Activated gamma-delta T cell treated with anti-CD3 and anti-CD28 coated beads, Interleukin-2, amount 50 U/mL, for 16 hours (primary cell): ENCODE results near the gene PSMB4.
"Not testable (repeated sequence)": the region's sequence is repeated elsewhere in the genome, so short reads cannot be mapped to it uniquely, and the experiment has no call there.

Experiments
- DNase-seq: peaks from one replicate; pipeline ENCODE4 v3.0.0-alpha.2; 2020; ENCODE audit warnings: low read depth

The PSMB4 gene

DNA sequence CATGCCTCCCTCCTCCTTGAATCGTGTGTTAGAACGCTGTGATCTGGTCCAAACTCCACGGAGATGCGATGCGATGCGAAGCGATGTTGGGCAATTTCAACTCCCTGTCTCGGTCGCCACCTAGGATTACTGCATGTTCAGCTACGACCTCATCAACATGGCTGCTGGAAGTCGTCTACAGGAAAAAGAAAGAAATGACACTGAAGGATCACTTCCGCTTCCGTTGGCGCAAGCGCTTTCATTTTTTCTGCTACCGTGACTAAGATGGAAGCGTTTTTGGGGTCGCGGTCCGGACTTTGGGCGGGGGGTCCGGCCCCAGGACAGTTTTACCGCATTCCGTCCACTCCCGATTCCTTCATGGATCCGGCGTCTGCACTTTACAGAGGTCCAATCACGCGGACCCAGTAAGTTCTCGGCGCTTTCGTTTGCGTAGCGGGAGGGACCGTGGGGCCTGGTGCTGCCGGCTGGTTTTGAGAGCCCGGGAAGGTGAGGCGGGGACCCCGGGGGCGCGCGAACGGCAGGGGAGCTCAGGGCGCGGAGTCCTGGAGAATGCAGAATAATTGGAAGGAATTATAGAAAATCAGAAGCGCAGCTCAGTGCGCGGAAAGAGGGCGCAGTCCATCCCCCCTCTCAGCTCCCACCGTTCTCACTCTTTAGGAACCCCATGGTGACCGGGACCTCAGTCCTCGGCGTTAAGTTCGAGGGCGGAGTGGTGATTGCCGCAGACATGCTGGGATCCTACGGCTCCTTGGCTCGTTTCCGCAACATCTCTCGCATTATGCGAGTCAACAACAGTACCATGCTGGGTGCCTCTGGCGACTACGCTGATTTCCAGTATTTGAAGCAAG, at the start of gene PSMB4:
TSS of gene PSMB4 (plus strand) at position 250 of the 848 bp plus-strand sequence. CDS start at position 265, 15 bp downstream.
- peak; percentile 72 for DNase-seq

DNA sequence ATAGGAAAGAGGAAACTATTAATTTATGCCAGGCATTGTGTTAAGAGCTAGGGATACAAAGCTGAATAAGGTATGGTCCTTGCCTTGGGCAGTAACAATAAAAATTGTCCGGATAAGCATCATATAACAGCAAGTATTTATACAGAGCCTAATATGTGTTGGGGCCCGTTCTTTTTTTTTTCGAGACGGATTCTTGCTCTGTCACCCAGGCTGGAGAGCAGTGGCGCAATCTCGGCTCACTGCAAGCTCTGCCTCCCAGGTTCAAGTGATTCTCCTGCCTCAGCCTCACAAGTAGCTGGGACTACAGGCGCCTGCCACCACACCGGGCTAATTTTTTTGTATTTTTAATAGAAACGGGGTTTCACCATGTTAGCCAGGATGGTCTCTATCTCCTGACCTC, 49.0 kb upstream of the PSMB4 start:
- DNase-seq: not testable (repeated sequence)

DNA sequence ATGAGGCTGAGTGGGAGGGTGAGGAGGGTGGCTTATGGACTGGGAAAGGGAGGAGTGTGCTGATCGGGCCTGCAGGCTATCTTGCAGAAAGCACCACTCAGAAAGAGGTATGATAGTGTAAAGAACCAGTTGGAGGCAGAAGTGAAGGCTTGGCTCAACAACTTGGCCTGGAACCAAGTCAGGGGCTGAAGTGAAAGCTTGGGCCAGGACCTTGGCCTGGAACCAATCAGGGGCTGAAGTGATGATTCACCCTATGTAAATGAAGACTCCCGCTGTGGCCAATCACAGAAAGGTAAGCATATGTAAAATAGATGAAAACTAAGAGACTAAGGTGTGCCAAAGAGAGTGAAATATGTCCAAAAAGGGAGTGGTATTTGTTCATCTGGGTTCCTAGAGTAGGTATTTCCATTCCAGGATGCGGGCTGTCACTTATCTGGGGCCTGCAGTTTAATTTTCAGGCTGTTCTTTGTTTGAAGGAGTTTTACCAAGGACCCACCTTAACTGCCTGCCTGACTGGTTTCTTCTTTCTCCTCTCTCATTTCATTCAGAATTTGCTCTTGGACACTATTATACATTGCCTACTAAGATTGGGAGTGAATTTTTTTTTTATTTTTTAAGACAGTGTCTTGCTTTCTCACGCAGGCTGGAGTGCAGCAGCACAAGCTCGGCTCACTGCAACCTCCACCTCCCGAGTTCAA, 47.2 kb upstream of the PSMB4 start:
- no peak for DNase-seq

DNA sequence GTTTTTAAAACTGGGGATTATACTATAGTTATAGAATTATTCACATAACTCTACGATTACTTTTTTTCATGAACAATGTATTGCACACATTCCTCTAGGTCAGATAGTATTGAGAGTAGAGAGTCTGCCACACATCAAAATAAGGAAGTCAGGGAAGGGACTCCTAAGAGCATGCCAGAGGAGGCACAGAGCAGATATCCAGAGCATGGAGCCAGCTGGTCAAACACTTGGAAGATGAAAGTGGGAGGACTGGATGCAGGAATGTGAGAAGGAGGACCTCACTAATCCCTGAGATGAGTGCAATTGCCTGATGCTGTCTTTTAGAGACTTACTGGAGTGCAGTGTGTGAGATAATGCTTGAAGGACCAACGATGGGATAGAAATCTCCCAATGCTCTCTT, 42.7 kb upstream of the PSMB4 start:
- no peak for DNase-seq

DNA sequence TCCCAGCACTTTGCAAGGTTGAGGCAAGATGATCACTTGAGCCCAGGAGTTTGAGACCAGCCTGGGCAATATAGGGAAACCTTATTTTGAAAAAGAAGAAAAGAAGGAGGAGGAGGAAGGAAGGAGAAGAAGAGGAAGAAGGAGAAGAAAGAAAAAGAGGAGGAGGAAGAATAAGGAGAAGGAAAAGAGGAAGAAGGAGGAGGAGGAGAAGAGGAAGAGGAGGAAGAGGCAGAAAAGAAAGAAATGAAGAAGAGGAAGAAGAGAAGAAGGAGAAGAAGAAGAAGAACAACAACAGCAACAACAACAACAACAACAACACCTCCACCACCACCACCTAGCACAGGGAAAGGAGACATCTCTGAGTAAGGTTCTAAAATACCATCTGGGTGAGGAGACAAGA, 37.5 kb upstream of the PSMB4 start:
- no peak for DNase-seq

DNA sequence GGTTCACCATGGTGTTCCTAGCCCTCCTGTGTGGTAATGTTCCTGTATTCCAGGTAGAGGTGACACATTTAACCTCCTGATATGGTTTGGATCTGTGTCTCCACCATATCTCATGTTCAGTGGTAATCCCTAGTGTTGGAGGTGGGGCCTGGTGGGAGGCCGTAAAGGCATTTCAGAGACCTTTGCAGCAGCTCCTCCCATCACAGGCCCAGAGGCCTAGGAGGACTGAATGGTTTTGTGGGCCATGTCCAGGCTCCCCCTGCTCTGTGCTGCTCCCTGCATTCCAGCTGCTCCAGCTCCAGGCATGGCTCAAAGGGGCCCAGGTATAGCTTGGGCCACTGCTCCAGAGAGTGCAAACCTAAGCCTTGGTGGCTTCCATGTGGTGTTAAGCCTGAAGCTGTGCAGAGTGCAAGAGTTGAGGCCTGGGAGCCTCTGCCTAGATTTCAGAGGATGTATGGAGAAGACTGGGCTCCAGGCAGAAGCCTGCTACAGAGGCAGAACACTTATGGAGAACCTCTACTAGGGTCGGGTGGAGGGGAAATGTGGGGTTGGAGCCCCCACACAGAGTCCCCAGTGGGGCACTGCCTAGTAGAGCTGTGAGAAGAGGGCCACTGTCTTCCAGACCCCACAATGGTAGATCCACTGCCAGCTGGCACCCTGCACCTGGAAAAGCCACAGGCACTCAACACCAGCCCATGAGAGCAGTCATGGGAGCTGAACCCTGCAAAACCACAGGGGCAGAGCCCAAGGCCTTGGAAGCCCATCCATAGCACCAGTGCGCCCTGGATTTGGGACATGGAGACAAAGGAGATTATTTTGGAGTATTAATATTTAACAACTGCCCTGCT, 36.8 kb upstream of the PSMB4 start:
- DNase-seq: no peak

DNA sequence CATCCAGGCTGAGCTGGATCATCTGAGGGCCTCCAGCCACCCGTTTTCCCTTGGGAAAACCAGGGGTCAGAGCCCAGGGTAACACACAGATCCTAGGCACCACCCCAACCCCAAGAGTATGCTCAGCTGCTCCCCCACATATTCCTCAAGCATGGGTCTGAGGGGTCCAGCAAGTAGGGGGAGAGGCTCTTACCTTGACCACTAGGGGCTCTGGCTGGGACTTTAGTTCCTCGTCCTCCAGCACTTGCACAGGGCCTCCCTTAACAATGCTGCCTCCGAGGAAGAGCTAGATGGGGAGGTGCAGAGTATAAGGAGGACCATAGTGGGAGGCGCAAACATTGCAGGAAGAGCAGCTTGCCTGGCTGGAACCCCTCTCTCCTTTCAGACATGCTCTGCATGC, 34.4 kb upstream of the PSMB4 start:
- DNase-seq: no peak

DNA sequence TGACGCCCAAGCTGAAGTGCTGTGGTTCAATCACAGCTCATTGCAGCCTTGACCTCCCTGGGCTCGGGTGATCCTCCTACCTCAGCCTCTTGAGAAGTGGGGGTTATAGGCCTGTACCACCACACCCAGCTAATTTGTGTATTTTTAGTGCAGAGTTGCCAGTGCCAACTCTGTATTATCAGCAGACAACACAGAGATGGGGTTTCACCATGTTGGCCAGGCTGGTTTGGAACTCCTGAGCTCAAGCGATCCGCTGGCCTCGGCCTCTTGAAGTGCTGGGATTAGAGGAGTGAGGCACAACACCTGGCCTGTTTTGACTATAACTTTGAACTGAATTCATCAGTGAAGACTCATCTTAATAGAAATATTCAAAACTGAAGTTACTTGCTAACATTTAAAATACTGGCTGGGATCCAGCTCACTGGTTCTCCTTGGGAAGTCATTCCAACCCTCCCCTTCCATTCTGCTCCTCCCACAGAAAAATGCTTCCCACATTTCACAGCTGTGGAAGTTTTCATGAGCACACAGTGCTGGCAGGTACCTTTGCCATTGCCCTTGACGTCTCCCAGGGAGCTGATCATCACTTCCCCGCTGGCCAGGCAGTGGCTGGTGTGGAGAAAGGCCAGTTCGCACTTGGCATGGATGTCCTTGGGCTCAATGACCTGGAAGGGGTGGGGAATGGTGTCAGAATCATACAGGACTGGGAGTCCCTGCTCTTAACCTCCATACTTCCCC, 31.5 kb upstream of the PSMB4 start:
- DNase-seq: no peak

DNA sequence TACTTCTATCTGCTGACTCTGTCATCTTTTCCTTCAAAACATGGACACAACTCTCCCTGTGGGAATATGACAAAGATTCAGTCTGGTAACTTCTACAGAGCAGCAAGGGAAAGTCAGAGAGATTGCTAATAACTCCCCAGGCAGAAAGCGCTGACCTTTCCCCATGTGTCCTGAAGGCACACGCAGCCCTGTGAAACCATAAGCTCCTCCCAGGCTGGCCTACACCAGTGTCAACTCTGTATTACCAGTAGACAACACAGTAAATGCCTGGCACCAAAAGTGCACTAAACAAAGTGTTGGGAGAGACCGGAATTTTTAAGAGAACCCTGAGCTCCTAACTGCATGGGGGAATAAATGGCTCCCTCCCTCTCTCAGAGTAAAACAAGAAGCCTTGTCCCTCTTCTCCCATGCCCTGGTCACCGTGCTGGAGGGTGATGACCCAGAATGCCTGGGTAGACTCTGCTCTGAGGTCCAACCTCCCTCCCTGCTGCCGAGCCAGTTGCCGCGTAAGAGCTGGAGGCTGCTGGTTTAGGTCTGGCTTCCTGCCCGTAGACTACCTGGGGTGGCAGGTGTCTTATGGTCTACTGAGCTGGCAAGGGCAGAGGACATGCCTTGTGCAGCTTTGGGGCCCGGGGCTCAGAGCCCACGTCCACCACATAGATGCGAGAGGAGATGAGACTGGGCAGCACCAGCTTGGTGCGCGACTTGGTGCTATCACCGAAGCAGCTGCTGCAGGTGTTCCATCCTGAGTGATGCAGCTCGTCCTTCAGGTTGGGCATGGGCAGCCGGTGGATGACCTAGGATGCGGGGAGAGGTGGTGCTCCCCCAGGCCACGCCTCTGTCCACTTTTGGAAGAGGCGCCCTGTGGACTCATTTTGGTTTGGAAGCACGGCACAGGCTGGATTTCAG, 30.7 kb upstream of the PSMB4 start:
- DNase-seq: no peak

DNA sequence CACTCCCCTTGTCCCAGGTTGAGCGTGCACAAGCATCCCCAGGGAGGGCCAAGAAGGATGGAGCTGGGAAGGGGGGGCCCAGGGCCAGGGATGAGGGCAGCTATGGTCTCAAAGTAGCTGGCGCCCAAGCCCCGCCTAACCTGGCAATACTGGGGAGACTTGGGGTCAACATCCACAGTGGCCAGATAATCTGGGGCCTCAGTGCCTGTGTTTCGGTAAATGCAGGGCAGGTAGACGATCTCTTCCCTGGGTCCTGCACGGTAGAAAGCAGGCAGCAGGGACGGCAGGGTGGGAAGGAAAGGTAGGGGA, 30.1 kb upstream of the PSMB4 start:
- DNase-seq: no peak

DNA sequence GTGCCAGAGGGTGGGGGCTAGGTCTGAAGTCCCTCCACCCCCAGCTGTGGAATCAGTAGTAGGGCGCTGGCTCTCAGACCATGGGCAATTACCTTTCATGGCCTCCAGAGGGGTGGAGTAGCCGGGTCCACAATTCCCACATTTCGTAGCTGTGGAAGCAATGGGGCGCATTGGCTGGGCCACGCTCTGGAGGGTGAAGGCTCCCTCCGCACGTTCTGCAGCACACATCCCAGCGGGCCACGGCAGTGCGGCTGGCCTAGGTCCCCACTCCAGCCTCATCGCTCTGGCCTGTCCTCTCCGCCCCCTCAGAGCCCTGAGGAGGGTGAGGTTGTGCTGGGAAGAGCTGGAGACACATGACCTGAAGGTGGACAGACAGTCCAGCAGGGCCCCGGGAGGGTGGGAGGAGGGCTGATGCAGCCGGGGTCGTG, 29.7 kb upstream of the PSMB4 start:
- no peak for DNase-seq

DNA sequence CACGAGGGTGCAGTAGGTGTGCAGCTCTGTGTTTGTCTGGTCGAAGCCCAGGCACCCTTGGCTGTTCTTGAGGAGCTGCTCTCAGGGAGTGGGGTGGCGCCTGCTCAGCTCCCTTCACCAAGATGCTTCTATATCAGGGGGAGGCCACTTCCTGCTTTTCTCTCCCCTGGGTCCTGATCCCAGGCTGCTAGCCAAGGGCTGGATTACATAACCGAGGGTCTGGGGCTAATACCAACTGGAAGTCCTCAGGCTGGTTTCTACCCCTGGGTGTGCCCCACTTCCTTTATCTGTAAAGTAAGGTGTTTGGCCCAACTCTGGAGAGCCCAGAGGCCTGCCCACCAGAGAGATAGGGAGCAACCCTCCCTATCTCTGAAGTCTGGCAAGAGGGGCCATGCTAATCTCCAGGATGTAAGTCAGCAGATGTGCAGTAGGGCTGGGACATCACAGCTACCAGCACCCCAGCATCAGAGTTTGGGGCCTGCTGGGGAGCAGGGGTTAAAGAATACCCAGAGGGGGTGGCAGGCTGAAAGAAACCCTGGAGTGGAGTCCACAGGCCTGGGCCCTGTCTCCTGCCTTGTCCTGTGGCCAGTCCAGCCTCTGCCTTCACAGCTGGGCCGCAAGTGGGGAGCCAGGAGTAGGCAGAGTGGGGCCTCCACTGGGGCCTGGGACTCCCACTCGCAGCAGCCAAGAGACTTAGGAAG, 29.0 kb upstream of the PSMB4 start:
- DNase-seq: no peak

DNA sequence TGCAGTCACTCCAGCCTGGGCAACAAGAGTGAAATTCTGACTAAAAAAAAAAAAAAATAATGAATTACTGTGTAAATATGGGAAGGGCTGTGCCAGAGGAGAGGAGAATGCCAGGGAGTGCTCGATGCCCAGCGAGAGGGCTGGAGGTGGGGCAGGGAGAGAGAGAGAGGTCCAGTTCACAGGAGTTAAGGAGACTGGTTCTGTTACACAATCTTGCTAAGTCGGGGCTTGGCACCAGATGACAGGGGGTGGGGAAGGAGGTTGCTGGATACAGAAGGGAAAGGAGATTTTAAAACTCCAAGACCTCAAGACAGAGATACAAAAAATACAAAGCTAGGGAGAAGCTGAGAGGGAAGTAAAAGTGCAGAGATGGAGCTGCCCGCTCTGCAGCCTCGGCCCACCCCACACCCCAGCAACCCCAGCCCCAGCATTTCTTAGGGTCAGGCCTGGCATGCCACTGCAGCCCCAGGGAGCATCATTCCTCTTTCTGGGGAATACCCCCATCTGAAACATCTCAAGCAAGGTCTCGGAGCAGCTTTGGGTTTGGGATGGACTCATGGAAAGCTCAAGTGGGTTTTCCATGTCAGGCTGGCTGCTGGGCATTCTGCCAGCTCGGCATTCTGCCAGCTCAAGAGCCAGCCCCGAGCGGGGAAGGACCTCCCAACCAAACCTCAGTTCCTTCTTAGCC, 27.9 kb upstream of the PSMB4 start:
- DNase-seq: no peak

DNA sequence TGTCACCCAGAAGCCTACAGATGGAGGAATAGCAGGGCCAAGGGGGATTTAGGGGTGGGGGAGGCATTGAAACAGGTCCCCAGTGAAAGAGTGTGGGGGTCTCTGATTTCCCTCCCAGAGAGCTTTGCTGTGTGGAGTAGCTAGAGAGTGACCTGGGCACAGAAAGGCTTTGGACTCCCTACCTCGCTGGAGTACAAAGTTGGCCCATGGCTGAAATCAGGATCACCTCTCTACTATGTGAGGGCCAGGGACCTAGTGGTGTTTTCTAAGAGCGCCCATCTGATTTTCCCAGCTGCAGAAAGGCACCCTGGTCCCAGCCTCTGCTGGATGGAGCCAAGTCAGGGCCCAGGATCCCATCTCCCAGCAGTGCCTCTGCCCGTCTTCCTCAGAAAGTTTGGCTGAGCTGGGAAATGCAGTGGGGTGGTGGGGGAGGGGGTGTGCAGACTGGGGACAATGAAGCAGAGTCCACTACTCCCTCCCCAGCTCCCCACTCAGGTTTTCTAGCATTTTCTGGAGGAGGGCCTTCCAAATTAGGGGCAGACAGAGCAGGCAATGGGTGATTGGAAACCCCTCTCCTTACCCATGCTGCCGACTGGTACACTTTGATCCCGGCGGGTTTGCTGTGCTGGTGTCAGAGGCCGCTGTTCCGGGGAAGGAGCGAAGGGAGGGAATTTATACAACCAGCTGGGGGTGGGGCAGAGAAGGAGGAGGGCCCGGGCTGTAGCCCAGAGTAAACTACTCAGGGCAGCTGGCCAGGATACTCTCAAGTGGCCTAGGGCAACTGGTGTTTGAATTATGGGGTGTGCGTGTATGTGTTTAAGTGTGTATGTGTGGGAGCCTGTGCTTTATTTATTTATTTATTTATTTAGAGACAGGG, 27.1 kb upstream of the PSMB4 start, which contains the start of gene SELENBP1:
TSS of gene SELENBP1 (minus strand) at position 648 of the 877 bp plus-strand sequence. CDS start at position 584, 64 bp downstream.
- no peak for DNase-seq

DNA sequence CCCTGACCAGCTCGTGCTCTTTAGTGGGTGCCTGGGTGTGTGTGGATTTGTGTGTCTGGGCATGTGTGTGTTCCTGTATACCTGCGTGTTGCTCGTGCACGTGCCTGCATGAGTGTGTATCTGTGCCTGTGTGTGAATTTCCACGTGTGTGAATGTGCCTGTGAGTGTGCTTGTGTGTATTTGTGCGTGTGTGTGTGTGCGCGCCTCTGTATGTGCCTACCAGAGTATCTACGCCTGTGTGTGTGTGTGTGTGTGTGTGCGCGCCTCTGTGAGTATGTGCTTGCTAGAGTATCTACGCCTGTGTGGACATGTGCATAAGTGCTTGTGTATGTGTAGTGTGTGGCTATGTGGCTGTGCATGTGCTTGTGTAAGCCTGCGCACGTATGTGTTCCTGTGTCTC, 26.2 kb upstream of the PSMB4 start:
- DNase-seq: no peak

DNA sequence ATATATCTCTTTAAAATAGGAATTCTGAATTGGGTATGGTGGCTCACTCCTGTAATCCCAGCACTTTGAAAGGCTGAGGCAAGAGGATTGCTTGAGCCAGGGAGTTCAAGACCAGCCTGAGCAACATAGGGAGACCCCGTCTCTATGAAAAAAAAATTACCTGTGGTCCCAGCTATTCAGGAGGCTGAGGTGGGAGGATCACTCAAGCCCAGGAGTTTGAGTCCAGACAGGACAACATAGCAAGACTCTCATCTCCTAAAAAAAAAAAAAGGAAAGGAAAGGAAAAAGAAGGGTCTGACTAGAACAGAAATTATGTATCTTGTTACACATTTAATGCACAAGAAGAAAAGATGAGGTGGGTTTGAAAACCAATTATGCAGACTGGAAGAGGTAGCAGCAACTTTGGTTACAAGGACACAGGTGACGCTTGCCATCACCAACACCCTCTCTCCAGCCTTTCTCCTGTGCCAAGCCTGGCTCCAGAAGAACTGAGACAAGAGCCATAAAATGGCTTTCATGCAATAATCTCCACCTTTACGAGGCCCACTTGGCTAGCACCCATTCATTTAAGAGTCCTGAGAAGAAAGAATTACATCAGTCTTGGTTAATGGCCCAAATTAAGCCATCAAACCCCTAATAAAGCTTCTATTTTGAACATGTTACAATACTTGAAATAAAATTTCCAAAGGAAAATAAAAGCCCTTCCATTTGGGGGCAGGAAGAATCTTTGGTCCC, 22.1 kb upstream of the PSMB4 start:
- DNase-seq: no peak

DNA sequence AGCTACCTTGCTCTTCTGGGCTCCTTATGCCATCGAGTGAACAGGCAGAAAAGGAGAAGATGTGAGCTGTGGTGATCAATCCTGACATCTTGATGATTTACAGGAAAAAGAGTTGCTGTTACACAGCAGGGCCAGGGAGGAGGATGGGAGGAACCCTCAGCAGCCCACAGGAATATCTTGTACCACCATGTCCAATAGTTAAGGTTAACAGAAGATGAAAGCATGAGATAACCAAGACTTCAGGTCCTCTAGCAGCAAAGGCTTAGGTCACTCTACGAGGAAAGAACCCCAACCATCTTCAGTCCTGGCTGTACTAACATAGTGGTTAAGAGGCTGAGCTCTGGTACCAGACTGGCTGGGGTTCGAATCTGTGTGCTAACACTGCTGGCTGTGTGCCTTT, 14.8 kb upstream of the PSMB4 start:
- DNase-seq: no peak

DNA sequence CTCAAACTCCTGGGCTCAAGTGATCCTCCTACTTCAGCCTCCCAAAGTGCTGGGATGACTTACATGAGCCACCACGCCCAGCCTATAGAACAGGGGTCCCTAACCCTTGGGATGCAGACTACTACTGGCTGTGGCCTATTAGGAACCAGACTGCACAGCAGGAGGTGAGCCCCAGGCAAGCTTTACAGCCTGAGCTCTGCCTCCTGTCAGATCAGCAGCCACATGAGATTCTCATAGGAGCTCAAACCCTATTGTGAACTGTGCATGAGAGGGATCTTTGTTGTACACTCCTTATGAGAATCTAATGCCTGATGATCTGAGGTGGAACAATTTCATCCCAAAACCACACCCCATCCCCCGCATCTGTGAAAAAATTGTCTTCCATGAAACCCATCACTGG, 13.4 kb upstream of the PSMB4 start:
- no peak for DNase-seq
